GM21723 (cell line): ENCODE measurements around the gene KRTAP10-7.
"Not testable (repeated sequence)": the region's sequence is repeated elsewhere in the genome, so short reads cannot be mapped to it uniquely, and the experiment has no call there.

Source experiments
- ATAC-seq: cut with Tn5 transposase; IDR thresholded peaks from one replicate; pipeline ENCODE4 v1.9.1; 2021; ENCODE audit warnings: mild to moderate bottlenecking, moderate library complexity; ENCODE audit not compliant: unreplicated experiment

KRTAP10-7 gene

GRCh38 chr21:44589586-44590305 lies 10.7 kb upstream of the KRTAP10-7 start:
- ATAC-seq: no peak

GRCh38 chr21:44590311-44590721 lies 10.1 kb upstream of the KRTAP10-7 start:
- no peak for ATAC-seq

- not testable (repeated sequence) for ATAC-seq
Measured at GRCh38 chr21:44590897-44591800, 9.2 kb upstream of the KRTAP10-7 start.

- ATAC-seq: not testable (repeated sequence)
Measured at GRCh38 chr21:44591801-44592130, 8.6 kb upstream of the KRTAP10-7 start.

- ATAC-seq: no peak
Measured at GRCh38 chr21:44592446-44593311, 7.7 kb upstream of the KRTAP10-7 start, which contains the start of gene KRTAP10-6. Gene KRTAP10-6 (minus strand): TSS chr21:44592505. CDS start chr21:44592484, 21 bp downstream.

GRCh38 chr21:44593598-44594405 lies 6.6 kb upstream of the KRTAP10-7 start:
- ATAC-seq: no peak

- no peak for ATAC-seq
Measured at GRCh38 chr21:44594406-44594916, 5.9 kb upstream of the KRTAP10-7 start.

- no peak for ATAC-seq
Measured at GRCh38 chr21:44595524-44595923, 4.9 kb upstream of the KRTAP10-7 start.

- ATAC-seq: no peak
Measured at GRCh38 chr21:44596068-44596725, 4.2 kb upstream of the KRTAP10-7 start.

- ATAC-seq: no peak
Measured at GRCh38 chr21:44598061-44598460, 2.3 kb upstream of the KRTAP10-7 start.

- no peak for ATAC-seq
Measured at GRCh38 chr21:44599264-44600029, 950 bp upstream of the KRTAP10-7 start.

- ATAC-seq: not testable (repeated sequence)
Measured at GRCh38 chr21:44601091-44601490, 694 bp downstream of the KRTAP10-7 start.

- ATAC-seq: no peak
Measured at GRCh38 chr21:44601596-44602462, 1.4 kb downstream of the KRTAP10-7 start.

- no peak for ATAC-seq
Measured at GRCh38 chr21:44602463-44602850, 2.1 kb downstream of the KRTAP10-7 start.

GRCh38 chr21:44603109-44603875 lies 2.9 kb downstream of the KRTAP10-7 start:
- no peak for ATAC-seq

GRCh38 chr21:44603911-44604310 lies 3.5 kb downstream of the KRTAP10-7 start:
- ATAC-seq: no peak

GRCh38 chr21:44606495-44606894 lies 6.1 kb downstream of the KRTAP10-7 start:
- ATAC-seq: no peak
